IPS-20b (cell line): ENCODE data around the gene MYO7B.

Source experiments
- H3K27ac ChIP-seq: one replicate; pipeline ENCODE4 v1.5.1; 2013; ENCODE audit warnings: low read length
- H3K27me3 ChIP-seq: 2 replicates; pipeline ENCODE4 v1.6.1; 2013; ENCODE audit warnings: mild to moderate bottlenecking, low read length, inconsistent platforms; ENCODE audit not compliant: insufficient read depth
- H3K36me3 ChIP-seq: 2 replicates; pipeline ENCODE4 v1.6.1; 2013; ENCODE audit warnings: low read depth, mild to moderate bottlenecking, inconsistent platforms, low read length, moderate library complexity; ENCODE audit not compliant: insufficient read depth
- H3K4me1 ChIP-seq: 2 replicates; pipeline ENCODE4 v1.6.1; 2013; ENCODE audit warnings: mild to moderate bottlenecking, control low read depth, inconsistent platforms, low read length, moderate library complexity; ENCODE audit not compliant: insufficient read depth
- H3K4me3 ChIP-seq: 2 replicates; pipeline ENCODE4 v1.5.1; 2013; ENCODE audit warnings: mild to moderate bottlenecking, low read length, inconsistent platforms
- H3K9ac ChIP-seq: 2 replicates; pipeline ENCODE4 v1.6.1; 2013; ENCODE audit warnings: low read depth, mild to moderate bottlenecking, inconsistent platforms, low read length, moderate library complexity
- H3K9me3 ChIP-seq: 2 replicates; pipeline ENCODE4 v1.6.1; 2013; ENCODE audit warnings: mild to moderate bottlenecking, low read depth, low read length, inconsistent platforms; ENCODE audit not compliant: insufficient read depth

The MYO7B gene

GRCh38 chr2:127665267-127665893, 129.9 kb downstream of the MYO7B start:
- Histone ChIP-seq H3K9ac (no peak overlapping the region), H3K27ac (no peak overlapping the region), H3K36me3 (no peaks in the 10 kb centered on the region), H3K9me3 (no peaks in the 10 kb centered on the region), H3K27me3 (peaks cover 43% of the 10 kb centered on the region), H3K4me1 (peaks cover 3% of the 10 kb centered on the region), H3K4me3 (no peak overlapping the region)

GRCh38 chr2:127669056-127669455, 133.6 kb downstream of the MYO7B start:
- peaks cover 47% of the 10 kb centered on the region for H3K27me3 ChIP-seq
- H3K4me1 ChIP-seq: peaks cover 3% of the 10 kb centered on the region
- no peaks in the 10 kb centered on the region for H3K36me3 ChIP-seq
- H3K4me3 ChIP-seq: no peak overlapping the region
- H3K9ac ChIP-seq: no peak overlapping the region
- H3K27ac ChIP-seq: no peak overlapping the region
- no peaks in the 10 kb centered on the region for H3K9me3 ChIP-seq

GRCh38 chr2:127670055-127670956, 134.8 kb downstream of the MYO7B start:
- peaks cover 44% of the 10 kb centered on the region for H3K27me3 ChIP-seq
- no peaks in the 10 kb centered on the region; the same call in 1 of the 2 replicates for H3K4me1 ChIP-seq
- no peaks in the 10 kb centered on the region for H3K9me3 ChIP-seq
- H3K4me3 ChIP-seq: no peak overlapping the region
- no peak overlapping the region for H3K9ac ChIP-seq
- no peaks in the 10 kb centered on the region for H3K36me3 ChIP-seq
- no peak overlapping the region for H3K27ac ChIP-seq

- H3K36me3 ChIP-seq: no peaks in the 10 kb centered on the region
- H3K27me3 ChIP-seq: peaks cover 44% of the 10 kb centered on the region
- H3K4me1 ChIP-seq: peaks cover 2% of the 10 kb centered on the region; the same call in 1 of the 2 replicates
- no peak overlapping the region for H3K27ac ChIP-seq
- no peaks in the 10 kb centered on the region for H3K9me3 ChIP-seq
- no peak overlapping the region for H3K4me3 ChIP-seq
- no peak overlapping the region for H3K9ac ChIP-seq
These were observed 135.4 kb downstream of the MYO7B start for GRCh38 chr2:127670957-127671290.

GRCh38 chr2:127671557-127672302, 136.2 kb downstream of the MYO7B start:
- Histone ChIP-seq H3K36me3 (no peaks in the 10 kb centered on the region), H3K27me3 (peaks cover 44% of the 10 kb centered on the region), H3K9me3 (no peaks in the 10 kb centered on the region), H3K27ac (no peak overlapping the region), H3K4me1 (0 out of 2 replicates have a peak, but pooled peaks cover 4% of the 10 kb centered on the region), H3K9ac (no peak overlapping the region), H3K4me3 (no peak overlapping the region)

GRCh38 chr2:127672341-127673224, 137.1 kb downstream of the MYO7B start:
- H3K27ac ChIP-seq: no peak overlapping the region
- H3K27me3 ChIP-seq: peaks cover 50% of the 10 kb centered on the region
- no peaks in the 10 kb centered on the region for H3K36me3 ChIP-seq
- H3K9ac ChIP-seq: no peak overlapping the region
- H3K4me3 ChIP-seq: no peak overlapping the region
- H3K9me3 ChIP-seq: no peaks in the 10 kb centered on the region
- H3K4me1 ChIP-seq: 0 out of 2 replicates have a peak, but pooled peaks cover 4% of the 10 kb centered on the region

GRCh38 chr2:127673291-127674069, 138.0 kb downstream of the MYO7B start:
- H3K4me3 ChIP-seq: no peak overlapping the region
- no peak overlapping the region for H3K9ac ChIP-seq
- H3K27me3 ChIP-seq: peaks cover 59% of the 10 kb centered on the region
- 0 out of 2 replicates have a peak, but pooled peaks cover 4% of the 10 kb centered on the region for H3K4me1 ChIP-seq
- no peaks in the 10 kb centered on the region for H3K36me3 ChIP-seq
- no peak overlapping the region for H3K27ac ChIP-seq
- no peaks in the 10 kb centered on the region for H3K9me3 ChIP-seq

GRCh38 chr2:127674241-127675209, 139.0 kb downstream of the MYO7B start:
- no peak overlapping the region for H3K9ac ChIP-seq
- H3K4me1 ChIP-seq: 0 out of 2 replicates have a peak, but pooled peaks cover 4% of the 10 kb centered on the region
- no peaks in the 10 kb centered on the region for H3K9me3 ChIP-seq
- H3K36me3 ChIP-seq: no peaks in the 10 kb centered on the region
- no peak overlapping the region for H3K27ac ChIP-seq
- peak overlapping the region; percentile 60; the same call in 1 of the 2 replicates for H3K4me3 ChIP-seq
- H3K27me3 ChIP-seq: peaks cover 61% of the 10 kb centered on the region

- H3K9me3 ChIP-seq: no peaks in the 10 kb centered on the region
- peak within 1 kb of the TSS; percentile 63; the same call in 1 of the 2 replicates for H3K9ac ChIP-seq
- H3K4me3 ChIP-seq: peak within 1 kb of the TSS; percentile 80
- peaks cover 61% of the 10 kb centered on the region for H3K27me3 ChIP-seq
- H3K36me3 ChIP-seq: no peaks in the 10 kb centered on the region
- 0 out of 2 replicates have a peak, but pooled peaks cover 4% of the 10 kb centered on the region for H3K4me1 ChIP-seq
- H3K27ac ChIP-seq: no peak within 1 kb of the TSS
These were observed 140.1 kb downstream of the MYO7B start, which contains the start of gene LIMS2 for GRCh38 chr2:127675331-127676261. LIMS2 (minus strand) TSS chr2:127675530; CDS start chr2:127675024, 506 bp downstream.
